Fibroblast of pulmonary artery (primary cell): Measurements from ENCODE around the gene INPP5B.
A peak's percentile ranks its signal among the peaks of the same experiment; 100 is the strongest.

ENCODE experiments used
- DNase-seq: peaks from one replicate; pipeline ENCODE4 v3.0.0-alpha.2; 2010; ENCODE audit warnings: low read depth
- H3K4me3 ChIP-seq: replicated peaks from 2 replicates; pipeline ENCODE4 v1.5.1; 2011; ENCODE audit warnings: low read depth, mild to moderate bottlenecking, control low read depth, low read length, moderate library complexity
- TF ChIP-seq, protein P1 (sequence below): IDR thresholded peaks from 2 replicates; pipeline ENCODE4 v1.5.1; 2011; ENCODE audit warnings: mild to moderate bottlenecking, control low read depth, low read length, inconsistent platforms; ENCODE audit errors: missing control alignments

INPP5B gene

DNA sequence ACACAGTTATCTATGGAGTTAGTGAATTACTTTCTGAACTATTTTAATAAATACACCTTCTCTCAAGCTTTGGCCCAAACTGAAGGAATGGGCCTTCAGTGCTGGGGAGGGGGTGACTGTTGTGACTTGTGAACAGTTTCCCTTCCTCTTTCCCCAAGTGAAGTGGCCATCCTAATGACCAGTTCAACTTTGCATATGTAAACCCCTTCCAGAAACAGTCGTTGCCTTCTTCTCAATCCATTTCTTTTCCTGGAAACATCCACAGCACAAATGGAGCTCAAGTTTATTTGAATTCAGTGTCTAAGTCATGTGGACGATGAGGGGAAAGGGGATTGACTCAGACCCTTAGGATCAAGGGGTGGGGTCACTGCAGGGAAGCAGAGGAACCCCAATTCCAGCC lies 1.3 kb upstream of the INPP5B start:
- TF ChIP-seq, protein P1, sequence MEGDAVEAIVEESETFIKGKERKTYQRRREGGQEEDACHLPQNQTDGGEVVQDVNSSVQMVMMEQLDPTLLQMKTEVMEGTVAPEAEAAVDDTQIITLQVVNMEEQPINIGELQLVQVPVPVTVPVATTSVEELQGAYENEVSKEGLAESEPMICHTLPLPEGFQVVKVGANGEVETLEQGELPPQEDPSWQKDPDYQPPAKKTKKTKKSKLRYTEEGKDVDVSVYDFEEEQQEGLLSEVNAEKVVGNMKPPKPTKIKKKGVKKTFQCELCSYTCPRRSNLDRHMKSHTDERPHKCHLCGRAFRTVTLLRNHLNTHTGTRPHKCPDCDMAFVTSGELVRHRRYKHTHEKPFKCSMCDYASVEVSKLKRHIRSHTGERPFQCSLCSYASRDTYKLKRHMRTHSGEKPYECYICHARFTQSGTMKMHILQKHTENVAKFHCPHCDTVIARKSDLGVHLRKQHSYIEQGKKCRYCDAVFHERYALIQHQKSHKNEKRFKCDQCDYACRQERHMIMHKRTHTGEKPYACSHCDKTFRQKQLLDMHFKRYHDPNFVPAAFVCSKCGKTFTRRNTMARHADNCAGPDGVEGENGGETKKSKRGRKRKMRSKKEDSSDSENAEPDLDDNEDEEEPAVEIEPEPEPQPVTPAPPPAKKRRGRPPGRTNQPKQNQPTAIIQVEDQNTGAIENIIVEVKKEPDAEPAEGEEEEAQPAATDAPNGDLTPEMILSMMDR: no peak
- H3K4me3 ChIP-seq: no peak overlapping the region
- no peak for DNase-seq

DNA sequence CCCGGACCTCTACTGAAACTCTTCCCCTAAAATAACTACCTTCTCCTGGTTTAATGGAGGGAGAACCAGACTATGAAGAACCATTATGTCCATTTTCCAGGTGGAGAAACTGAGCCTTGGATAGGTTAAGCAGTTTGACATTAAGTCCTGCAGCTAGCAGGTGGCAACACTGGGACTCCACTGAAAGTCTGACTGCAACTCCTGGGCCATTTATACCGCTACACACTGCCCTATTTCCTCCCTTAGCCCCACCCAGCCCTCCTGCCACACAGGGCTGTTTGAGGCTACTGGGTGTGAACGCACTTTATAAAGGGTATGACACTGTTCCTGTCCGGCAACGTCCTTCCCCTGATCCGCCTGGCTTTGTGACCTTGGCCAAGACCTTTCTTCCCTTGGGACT lies 511 bp upstream of the INPP5B start:
- TF ChIP-seq, protein P1: no peak
- DNase-seq: no peak
- H3K4me3 ChIP-seq: no peak overlapping the region

DNA sequence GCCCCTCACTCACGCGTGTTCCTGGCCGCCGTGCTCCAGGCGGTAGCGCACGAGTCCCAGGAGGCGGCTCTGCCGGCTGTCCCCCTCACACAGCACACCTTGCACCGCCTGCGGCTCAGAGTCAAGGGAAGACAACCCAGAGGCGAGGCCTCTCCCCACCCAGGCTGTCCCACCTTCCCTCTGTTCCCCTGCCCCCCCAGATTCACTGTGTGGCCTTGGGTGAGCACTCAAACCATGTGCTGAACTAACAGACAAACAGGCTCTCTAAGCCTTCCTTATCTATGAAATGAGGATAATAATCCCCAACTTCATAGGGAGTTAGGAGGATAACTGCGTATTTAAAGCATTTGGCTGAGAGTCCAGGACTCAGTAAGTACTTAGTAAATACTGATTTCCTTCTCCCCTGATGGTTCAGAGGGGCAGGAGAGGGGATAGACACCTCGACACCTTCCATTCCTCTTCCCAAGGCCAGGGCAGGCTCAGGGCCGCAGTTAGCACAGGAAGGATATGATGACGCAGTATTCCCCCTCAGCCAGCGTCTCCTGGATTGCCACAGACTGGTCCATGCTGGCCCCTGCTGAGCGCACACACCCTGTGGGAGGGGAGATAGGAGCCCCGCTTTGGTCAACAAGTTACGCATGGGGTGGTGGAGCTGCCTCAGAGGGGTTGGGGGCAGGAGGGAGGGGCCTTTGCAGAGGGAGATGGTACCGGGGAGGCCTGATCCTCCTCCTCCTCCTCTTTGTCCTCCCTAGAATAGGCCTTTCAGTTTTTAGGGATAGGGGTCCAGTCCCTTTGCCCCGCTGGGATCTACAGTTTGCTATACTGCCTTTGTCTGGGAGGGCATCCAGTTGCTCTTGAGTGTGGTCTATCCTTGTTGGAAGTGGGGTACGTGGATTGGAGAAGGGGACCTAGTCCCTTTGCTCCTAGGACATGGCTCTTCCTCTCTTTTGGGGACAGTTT lies 830 bp downstream of the INPP5B start:
- TF ChIP-seq, protein P1: no peak
- peak overlapping the region; percentile 90 for H3K4me3 ChIP-seq
- peak; percentile 98 for DNase-seq

GRCh38 chr1:37945251-37945650 lies 1.6 kb downstream of the INPP5B start:
- no peak for DNase-seq
- TF ChIP-seq, protein P1: no peak
- peak overlapping the region; percentile 90 for H3K4me3 ChIP-seq

DNA sequence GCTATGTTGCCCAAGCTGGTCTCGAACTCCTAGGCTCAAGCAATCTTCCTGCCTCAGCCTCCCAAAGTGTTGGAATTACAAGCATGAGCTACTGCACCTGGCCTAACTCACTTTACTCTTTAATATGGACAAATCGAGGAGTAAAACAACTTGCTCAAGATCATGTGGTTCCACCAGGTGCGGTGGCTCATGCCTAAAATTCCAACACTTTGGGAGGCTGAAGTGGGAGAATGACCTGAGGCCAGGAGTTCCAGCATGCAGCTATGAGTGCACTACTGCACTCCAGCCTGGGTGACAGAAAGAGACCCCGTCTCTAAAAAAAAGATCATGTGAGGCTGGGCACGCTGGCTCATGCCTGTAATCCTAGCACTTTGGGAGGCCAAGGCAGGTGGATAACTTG lies 2.0 kb downstream of the INPP5B start:
- TF ChIP-seq, protein P1: no peak
- no peak overlapping the region for H3K4me3 ChIP-seq

GRCh38 chr1:37944086-37944763 lies 2.6 kb downstream of the INPP5B start:
- TF ChIP-seq, protein P1: no peak
- no peak overlapping the region for H3K4me3 ChIP-seq
- DNase-seq: no peak

More for the DNA sequence above, 2.0 kb downstream of the INPP5B start:
- no peak for DNase-seq
